ENCODE results near the gene FOXQ1.

DNA sequence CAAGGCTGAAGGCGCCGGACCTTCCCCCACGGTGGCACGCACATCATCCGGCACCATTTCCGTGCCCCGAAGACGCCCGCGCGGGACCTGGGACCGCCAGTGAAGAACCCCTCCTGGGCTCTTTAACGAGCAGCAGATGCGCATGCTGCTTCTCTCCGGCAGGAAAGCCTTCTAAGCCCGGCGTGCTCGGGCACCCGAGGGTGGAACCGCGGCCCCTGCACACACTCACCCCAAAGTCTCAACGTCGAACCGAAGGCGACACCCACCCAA is 240 bp downstream of the FOXQ1 start:
- TF ChIP-seq POLR2AphosphoS5 (IDR thresholded peaks at IDR 0.05; ENCODE audit: insufficient read depth, low read depth, low read length) (no peak), JUN (IDR thresholded peaks at IDR 0.05; ENCODE audit: borderline replicate concordance, insufficient read depth, insufficient read length, low read depth) (no peak), MYC (IDR thresholded peaks at IDR 0.05; ENCODE audit: low read depth, low read length) (no peak), EZH2 (IDR thresholded peaks at IDR 0.05; ENCODE audit: borderline replicate concordance, low read depth, low read length, severe bottlenecking) (no peak), POLR2A (IDR thresholded peaks at IDR 0.05; ENCODE audit: low read depth, low read length) (no peak)
- TF ChIP-seq, protein P1, sequence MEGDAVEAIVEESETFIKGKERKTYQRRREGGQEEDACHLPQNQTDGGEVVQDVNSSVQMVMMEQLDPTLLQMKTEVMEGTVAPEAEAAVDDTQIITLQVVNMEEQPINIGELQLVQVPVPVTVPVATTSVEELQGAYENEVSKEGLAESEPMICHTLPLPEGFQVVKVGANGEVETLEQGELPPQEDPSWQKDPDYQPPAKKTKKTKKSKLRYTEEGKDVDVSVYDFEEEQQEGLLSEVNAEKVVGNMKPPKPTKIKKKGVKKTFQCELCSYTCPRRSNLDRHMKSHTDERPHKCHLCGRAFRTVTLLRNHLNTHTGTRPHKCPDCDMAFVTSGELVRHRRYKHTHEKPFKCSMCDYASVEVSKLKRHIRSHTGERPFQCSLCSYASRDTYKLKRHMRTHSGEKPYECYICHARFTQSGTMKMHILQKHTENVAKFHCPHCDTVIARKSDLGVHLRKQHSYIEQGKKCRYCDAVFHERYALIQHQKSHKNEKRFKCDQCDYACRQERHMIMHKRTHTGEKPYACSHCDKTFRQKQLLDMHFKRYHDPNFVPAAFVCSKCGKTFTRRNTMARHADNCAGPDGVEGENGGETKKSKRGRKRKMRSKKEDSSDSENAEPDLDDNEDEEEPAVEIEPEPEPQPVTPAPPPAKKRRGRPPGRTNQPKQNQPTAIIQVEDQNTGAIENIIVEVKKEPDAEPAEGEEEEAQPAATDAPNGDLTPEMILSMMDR (IDR thresholded peaks at IDR 0.05; ENCODE audit: extremely low read depth in 1 of 2, insufficient read depth in 1 of 2, low read depth in 1 of 2, low read length in 2 of 2): no peak
- TF ChIP-seq, protein P2, sequence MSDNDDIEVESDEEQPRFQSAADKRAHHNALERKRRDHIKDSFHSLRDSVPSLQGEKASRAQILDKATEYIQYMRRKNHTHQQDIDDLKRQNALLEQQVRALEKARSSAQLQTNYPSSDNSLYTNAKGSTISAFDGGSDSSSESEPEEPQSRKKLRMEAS (IDR thresholded peaks at IDR 0.05; ENCODE audit: insufficient read depth, insufficient read length): no peak

Measured in endothelial cell of umbilical vein (primary cell).